Measurements from ENCODE around the gene INO80B.

DNA sequence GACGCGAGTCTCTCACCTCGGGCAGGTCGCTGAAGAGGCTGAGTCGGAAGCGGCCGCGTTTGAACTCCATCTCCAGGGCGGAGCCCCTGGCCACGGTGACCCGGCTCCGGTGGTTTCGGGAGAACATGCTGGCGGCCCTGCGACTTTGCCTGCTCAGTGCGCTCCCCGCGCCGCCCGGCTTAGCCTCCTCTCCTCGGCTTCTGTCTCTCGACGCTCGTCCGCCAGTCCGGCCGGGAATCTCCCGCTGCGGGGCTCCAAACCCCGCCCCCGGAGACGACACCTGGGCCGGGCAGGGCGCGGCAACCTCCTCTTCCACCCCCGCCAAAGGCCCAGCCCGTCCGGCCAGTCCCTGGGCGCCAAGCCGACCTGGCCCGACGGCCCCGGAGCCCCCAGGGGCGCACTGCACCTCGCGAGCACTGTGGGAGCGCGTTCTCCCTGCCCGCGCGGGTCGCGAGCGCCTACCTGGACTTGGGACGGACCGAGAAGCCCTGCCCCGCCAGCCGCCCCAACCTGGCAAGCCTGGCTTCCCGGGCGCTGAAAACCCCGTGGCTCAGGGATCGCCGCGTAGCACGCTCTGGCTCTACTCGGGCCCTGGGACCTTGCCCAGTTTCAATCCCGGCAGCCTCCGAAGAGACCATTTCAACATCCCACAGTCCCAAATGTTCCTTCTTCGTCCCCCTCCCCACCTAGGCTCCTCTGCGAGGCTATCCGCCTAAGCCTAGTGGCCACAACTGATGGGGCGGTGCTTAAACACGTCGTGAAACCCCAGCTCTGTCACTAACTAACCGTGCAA lies 13.0 kb upstream of the INO80B start, which contains the start of gene RTKN:
- TF ChIP-seq POLR2A (IDR thresholded peaks at IDR 0.05), result no peak
- TF ChIP-seq, protein P1, sequence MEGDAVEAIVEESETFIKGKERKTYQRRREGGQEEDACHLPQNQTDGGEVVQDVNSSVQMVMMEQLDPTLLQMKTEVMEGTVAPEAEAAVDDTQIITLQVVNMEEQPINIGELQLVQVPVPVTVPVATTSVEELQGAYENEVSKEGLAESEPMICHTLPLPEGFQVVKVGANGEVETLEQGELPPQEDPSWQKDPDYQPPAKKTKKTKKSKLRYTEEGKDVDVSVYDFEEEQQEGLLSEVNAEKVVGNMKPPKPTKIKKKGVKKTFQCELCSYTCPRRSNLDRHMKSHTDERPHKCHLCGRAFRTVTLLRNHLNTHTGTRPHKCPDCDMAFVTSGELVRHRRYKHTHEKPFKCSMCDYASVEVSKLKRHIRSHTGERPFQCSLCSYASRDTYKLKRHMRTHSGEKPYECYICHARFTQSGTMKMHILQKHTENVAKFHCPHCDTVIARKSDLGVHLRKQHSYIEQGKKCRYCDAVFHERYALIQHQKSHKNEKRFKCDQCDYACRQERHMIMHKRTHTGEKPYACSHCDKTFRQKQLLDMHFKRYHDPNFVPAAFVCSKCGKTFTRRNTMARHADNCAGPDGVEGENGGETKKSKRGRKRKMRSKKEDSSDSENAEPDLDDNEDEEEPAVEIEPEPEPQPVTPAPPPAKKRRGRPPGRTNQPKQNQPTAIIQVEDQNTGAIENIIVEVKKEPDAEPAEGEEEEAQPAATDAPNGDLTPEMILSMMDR (IDR thresholded peaks at IDR 0.05), result no peak
